Brain pericyte (primary cell): Measurements from ENCODE around the gene CYSTM1.

Experiments
- DNase-seq: peaks from one replicate; pipeline ENCODE4 v3.0.0-alpha.2; 2012; ENCODE audit warnings: low read depth, low spot score

The CYSTM1 gene, protein sequence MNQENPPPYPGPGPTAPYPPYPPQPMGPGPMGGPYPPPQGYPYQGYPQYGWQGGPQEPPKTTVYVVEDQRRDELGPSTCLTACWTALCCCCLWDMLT

DNA sequence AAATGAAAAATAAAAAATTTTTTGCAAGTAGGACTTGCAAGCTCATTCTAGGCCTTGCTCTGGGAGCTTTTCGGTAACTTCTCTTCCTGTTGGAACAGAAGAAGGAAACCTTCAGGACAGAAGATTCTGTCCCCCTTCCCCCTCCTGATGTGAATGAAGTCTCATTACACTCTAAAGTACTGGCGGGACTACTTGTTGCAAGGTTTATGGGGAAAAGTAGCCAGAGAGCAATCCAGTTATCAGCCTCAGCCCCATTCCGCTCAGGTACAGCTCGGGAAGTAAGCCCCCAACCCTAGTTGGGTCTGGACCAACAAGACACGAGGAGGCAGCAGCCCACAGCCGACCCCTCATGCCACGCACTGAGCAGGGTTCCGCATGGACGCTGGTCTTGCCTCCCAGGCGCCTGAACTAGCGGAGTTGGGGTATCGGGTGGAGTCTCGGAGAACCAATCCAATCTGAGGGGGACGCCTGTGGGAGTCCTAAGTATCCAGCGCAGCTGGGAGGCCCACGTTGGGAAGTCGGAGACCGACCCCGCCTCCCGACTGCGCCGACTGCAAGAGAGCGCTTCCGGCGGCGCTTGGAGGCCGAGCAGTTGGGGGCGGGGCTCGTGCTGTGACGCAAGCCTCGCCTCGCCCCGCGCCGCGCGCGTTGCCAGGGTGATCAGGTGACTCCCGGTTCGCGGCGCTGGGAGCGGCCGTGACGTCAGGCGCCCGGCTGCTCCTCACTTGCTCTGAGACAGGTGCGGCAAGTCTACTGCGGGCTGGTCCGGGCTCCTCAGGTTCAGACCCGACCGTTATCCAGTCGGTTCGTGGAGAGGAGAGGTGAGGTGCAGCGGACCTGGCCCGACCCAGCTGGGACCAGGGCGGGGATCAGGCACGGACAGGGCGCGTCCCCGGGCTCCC, at the start of gene CYSTM1:
TSS of gene CYSTM1 (plus strand) at position 724 of the 902 bp plus-strand sequence. CDS start 19,278 bp downstream, outside the sequence.
- peak; percentile 74 for DNase-seq

DNA sequence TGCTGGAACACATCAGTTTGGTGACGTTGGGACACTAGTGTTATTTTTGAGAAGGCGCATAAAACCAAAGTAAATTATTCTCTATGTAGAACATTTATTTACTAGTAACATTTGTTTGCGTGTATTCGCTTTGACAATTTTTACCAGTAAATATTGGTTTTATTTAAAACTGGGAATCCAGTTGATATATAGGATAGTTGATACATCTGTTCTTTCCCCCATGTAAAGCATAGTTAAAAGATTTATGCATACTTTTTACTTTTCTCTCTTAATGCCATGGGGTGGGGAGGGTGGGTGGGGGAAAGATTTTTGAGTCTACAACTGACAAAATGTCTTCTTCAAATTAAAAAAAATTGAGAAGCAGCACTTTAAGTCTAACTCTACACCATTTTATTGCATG, 49.4 kb upstream of the CYSTM1 start, which contains the start of gene IGIP:
TSS of gene IGIP (plus strand) at position 301 of the 400 bp plus-strand sequence. CDS start 2,540 bp downstream, outside the sequence.
- no peak for DNase-seq

DNA sequence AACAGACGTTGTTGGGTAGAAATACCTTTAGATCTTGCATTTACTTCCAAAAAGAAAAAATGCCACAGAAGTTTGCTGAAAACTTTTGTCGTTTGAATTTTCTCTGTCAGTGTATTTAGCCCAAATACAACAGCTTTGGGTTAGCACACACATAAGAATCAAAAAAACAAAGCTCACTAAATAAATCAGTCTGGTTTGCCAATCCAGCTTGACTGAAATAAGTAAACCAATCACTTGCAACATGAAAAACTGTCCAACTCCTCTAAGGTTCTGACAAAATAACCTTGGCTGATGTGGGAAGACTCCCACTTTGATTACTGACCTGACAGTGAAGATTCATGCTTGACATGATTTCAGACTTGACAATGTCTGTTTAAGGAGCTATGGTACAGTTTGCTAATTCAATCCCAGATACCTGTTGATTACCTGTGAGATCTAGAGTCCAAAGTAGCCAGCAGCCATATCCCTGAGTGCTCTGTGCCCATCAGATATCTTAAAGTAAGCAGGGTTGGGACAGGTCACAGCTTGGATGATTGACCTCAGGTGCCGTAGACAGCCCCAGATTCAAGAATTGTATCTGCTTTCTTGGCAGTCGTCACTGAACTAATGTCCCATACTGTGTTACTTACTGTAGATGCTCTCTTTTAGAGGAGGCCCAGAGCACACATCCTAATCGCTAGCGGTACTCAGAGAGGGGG, 48.5 kb upstream of the CYSTM1 start:
- no peak for DNase-seq

DNA sequence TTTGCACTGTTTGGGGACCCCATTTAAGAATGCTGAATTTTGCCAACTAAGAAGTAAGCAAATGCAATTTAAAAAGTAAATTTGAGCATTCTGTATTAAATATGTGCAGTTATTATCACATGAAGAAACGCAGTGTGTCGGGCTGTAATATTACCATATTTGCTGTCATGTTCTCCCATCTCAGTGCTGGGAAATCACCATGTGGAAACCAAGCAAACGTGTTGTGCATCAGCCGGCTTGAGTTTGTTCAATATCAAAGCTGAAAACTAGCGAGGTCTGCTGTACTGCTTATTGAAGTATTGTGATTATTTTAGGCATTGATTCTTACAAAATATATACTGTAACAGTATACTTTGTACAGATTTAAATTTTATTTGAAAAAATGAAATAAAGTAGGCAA, 46.6 kb upstream of the CYSTM1 start:
- DNase-seq = no peak

DNA sequence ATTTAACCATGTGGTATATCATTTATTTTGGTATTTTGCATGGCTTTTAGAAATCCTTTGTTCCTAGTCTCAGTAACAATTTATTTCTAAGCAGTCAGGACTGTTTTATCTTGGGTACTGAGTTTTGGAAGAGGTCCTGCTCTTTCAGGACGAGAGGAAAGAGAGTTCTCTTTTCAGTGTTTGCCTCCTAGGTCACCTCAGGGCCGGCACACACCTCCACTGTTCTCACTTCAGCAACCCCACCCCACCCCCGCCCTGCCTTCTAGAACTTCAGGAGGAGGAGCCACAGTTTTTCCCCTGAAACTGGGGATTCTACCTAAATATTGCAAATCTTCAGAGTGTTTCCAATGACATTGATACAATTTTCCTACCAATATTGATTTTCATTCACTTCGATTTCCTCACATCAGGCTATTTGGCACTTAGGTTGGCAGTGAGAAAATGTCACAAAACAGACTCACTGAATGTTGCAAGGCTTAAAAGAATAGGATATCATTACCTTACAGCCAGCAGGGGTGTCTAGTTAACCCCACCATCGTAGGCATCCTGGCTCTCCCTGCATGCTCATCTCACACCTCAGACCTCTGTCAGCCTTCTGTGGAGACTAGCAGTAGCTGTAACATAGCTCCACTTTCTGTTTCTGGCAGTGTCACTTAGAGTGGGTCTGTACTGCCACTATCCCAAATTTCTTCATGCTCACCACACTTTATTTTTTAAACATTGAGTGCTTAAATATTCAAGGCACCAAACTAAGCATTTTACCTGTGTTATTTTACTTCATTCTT, 43.8 kb upstream of the CYSTM1 start:
- no peak for DNase-seq

DNA sequence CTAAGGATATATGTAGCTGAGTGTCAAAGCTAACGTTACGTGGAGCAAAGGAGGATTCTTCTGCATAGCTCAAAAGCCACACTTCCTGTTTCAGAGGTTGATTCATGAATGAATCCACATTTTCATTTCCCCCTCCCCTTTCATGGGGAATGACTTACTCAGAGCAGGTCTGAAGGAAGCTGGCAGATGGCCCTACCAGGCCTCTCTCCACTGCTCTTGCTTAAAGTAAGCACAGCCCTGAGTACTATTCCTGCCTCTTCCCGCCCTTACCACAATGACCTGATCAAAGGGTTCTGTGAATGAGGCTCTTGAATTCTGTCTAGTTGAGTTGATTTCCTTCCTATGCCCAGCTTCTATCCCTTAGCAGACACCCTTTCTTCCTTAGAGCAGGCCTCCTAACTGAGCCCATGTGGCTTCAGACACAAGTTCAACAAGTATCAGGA, 43.0 kb upstream of the CYSTM1 start:
- no peak for DNase-seq

DNA sequence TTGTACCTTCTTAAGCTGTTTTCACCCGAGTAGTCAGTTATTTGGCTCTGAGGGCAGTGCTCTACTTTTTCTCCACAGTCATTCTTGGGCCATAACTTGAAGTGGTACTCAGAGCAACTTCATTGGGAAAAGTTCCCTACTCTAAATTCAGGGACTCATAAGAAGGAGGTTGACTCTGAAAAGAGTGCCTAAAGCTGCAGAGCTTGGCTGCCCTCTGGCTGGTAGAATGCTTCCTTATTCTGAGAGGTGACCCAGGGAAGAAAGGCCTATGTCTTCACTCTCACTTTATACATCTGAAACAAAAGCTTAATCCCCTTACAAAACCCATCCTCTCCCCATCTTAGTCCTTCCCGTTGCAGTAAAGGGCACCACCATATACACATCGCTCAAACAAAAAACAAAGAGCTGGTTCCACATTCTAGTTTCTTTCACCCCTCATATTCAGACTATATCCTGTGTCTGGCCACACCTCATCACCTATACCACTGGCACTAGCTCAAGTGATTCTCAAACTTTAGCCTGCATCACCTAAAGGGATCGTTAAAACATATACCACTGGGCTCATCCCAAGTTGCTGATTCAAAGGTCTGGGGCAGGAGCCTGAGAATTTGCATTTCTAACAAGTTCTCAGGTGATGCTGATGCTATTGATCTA, 41.3 kb upstream of the CYSTM1 start:
- no peak for DNase-seq

DNA sequence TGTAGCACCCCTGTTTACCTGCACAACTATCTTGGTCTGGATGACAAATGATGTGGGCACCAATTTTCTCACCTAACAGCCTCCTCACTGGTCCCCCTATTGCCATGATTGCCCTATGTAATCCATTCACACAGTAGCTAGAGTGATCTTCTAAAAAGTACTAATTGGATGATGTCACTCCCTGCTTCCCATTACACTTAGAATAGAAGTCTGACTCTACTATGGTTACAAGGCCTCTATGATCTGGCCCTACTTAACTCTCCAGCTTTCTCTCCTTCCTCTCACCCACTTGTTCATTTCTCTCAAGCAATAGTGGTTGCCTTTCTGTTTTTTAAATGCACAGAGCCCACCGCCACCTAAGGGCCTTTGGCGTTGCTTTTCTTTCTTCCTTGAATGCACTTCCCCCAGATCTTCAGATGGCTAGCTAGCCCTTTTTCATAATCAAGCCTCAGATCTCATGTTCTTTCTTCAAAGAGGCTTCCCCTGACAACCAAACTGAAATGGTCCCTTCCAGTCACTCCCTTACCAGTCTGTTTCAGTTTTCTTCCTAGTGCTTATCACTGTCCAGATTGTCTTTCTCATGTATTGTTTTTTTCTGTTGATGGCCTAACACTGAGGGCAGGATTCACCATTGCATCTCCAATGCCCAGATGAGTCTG, 40.6 kb upstream of the CYSTM1 start:
- no peak for DNase-seq

DNA sequence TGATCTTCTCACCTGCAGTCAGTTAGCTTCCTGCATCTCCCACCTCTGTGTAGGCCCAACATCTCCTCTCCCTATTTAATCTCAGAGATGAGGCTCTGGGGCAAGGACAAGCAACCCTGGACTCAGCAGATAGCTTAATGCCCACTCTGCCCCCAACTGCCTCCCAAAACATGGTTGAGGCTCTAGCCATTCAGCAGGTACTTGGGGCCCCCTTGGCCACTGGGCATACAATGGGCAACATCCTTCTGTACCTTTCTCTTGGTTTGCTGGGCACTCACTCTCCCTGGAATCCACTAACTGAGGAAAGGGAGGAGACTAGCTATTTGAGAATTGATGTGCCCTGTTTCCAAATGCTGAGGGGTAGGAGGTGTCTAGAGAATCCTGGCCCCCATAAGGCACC, 39.9 kb upstream of the CYSTM1 start:
- no peak for DNase-seq

DNA sequence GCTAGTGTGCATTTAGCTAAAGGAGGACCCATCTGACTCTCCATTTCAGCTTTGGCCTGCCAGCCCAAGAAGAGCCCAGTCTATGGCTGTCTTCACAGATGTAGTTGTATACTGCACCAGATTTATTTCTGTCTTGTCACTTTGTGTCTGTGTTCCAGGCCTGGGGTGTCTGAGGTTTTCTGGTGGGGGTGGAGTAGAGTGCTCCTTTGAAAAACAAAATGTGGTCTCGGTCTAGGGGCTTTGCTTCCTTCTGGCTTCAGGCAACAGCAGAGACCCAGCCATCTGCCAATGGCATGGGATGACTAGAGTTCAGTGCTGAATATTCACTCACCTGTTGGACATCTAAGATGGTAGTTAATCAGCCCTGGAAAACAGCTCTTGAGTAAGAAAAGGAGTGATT, 38.4 kb upstream of the CYSTM1 start:
- no peak for DNase-seq

DNA sequence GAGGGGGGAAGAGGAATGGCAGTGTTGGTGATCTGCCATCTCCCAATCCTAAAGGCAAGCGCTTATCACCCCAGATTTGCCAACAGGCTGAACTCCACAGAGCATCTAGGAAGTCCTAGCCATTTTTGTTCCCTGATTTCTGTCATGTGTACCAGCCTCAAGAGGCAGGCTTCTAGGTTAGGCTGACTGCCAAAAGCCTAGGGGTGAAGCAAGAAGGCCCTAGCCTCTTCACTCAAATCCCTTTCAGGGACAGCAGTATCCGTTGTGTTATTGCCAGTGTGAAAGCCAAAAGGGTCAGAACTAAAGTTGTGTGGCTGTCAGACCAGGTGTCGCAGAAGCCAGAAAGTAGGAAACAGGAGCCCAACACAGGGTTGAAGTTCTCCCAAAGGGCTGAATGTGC, 34.6 kb upstream of the CYSTM1 start:
- no peak for DNase-seq

DNA sequence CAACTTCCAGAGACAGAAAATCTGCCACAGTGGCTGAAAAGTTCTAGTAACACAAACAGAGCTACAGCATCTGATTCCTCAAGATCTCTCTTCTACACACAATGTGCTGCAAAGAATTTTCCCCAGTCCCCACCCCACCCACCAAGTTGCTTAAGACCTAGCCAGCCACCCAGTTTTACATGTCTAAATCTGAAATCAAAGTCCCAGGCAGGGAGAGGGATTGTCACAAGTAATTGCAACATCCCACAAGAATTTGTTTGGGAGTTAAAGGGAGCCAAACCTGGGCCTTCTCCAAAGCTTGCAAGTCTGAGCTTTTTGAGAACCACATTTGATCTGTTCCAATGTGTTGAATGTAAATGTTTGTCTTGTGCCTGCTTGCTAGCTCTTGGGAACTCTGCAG, 33.7 kb upstream of the CYSTM1 start:
- no peak for DNase-seq

DNA sequence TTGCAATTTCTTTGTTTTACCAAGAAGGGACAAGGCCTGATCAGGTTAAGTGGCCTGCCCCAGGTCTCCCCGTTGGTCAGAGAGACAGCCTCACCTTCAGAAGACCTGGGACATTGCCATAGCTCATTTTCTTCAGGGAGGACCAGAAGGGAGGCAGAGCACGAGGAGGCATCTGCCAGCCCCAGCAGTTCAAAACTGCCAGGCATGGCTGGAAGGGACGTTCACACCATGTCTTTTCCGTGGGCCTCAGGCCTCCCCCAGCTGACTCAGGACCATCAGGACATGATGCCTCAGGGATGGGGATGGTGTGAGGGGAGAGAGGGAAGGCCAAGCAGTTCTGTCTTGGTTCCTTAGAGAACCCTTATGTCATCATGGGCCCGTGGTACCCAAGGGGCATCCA, 32.7 kb upstream of the CYSTM1 start:
- DNase-seq = no peak

DNA sequence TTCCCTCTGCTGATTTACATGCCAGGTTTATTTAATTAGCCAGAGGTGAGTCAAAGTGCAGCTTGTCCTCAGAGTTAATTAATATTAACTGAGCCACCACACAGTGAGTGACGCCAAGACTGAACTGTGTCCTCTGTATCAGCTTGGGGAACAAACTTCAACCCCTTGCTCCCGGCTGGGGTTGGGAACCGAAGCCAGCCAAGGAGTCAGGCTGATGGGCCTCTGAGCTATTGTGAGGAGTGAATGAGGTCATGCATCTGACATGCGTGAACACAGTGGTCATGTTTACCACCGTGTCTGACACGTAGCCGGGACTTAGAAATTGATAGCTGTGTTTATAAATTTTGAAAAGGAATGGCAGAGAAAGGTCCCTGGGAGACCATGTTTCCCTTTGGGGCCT, 32.1 kb upstream of the CYSTM1 start:
- no peak for DNase-seq

DNA sequence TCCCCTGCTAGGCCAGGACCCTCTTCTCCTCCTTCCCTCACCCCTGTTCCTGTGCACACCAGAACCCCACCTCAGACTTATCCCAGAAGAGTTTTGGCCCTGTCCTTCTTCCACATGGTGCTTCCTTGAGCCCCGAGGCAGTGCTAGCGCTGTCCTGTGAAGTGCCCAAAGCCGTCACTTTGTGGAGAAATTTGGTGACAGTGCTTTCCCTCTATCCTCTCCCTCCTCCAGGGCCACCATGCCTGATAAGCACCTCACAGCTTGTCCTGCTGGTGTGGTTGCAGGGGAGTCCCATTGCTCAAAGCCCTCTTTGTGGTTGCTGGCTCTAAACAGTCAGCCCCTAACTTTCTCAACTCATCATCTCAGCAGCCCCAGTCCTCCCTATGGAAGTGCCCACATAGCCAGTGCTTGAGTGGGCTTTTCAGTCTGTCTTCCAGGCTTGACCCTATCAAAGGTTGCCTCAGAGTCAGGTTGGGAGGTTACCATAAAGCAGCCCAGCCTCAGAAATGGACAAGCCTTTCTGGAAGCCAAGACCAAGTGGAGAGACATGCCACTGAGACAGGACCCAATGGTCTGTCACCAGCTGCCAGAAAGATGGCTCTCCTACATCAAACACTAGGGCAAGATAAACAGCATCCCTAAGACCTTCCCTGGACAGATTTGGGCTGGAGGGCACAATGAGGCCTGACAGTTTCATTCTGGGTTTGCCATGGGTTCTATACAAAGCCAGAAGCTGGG, 31.3 kb upstream of the CYSTM1 start:
- no peak for DNase-seq

DNA sequence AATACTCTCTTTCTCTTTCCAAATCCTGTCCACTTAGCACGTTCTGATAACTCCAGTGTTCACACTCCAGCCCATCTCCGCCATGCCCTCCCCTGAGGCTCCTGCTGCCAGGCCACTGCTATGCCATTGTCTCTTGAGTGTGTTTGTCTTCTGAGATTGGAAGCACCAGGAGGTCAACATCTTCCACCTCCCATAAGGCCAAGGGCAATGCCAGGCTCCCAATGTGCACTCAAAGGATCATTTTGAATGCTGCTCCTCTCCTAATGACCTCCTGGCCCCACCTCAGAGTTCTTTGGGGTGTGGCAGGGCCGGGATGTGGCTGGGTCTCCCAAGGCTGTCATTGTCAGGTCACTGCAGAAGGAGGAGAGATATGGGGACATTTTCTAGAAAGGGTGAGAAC, 29.7 kb upstream of the CYSTM1 start:
- no peak for DNase-seq

DNA sequence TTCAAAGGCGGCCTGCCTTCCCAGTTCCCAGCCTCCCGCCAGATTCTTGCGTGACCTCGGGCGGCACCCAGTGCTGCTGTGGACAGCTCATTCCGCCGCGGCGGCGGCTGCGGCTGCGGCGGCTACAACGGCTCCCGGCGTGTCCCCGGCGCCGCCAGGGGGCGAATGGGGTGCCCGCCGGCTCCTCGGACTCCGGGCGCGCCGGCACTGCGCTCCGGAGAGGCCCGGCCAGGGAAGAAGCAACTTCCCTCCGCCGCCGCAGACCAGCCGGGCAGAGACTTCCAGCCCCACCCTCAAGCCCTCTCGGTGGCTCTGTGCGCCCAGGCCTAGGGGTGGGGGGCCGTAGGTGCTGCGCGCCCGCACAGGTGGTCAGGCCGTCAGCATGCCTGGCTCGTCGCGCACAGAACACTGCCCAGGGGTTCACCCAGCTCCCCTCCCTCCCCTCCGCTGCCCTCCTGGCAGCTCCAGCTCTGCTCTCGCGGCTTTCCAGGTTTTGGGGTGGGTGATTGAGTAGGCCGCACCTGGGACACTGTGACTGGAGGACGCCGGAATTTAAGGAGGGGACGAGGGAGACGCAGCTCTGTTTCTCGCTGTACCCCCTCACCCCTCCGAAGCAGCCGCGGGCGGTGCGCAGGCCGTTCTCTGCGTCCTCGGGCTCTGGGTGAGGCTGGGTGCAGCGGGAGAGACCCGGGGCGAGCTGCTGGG, 29.0 kb upstream of the CYSTM1 start:
- DNase-seq = no peak

DNA sequence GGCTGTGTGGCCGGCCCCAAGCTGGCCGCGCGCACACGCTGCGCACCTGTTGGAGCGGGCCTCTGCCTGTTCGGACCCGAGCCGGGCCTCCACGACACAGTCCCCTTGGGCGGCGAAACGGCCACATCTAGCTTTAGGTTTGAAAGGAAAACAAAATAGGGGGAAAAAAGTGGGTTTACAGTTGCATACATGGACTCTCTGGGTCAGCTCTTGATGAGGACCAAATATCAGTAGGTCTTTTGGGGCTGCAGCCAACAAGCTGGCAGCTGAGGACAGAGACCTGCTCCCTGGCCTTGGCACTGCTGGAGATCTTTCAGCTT, 28.5 kb upstream of the CYSTM1 start:
- no peak for DNase-seq

DNA sequence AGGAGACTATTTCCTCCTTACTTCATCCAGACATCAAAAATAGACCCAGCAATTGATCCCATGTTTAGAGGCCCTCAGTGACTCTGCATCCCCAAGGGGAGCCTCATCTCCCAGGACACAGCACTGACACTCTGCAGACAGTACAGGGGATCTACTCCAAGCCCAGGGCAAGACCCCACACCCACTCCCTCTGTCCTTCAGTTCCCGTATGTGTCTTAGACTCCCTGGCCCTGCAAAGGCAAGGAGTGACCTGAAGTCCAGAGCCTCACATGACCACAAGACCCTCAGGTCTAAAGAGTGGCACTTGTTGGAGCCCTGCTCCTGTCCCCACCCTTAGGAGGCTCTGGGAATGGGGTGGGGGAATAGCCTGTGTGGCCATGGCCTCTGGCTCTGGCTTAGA, 27.5 kb upstream of the CYSTM1 start:
- DNase-seq = no peak

DNA sequence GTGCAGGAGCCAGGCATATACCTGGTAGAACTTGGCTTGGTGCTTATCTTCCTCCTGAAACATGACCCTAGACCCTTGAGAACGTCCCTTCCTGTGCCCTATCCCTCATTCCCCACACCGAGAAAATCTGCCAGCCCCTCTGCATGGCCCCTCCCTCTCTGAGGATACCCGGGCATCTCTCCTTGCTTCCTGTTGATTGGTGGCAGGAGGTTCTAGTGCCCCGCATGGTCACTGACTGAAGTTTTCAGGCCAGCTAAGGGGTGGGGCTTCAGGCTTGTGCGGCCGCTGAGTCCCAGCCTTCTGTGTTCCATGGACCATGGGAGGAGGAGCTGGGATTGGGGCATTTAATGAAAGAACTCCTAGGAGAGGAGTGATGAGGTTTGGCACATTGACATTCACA, 26.5 kb upstream of the CYSTM1 start:
- no peak for DNase-seq
